Thyroid gland (tissue), 4 donors: ENCODE data around the gene BCAS3.

Experiments used
- CTCF ChIP-seq, 6 experiments: fragments of 200-600 bp in 3 of 6; fragments of 450-650 bp in 3 of 6; sonication (generic) in 3 of 6; IDR thresholded peaks; one replicate each; pipeline ENCODE4 v1.5.1; 2016 to 2019; ENCODE audit warnings: antibody characterized with exemption in 6 of 6, mild to moderate bottlenecking in 2 of 6, inconsistent platforms in 1 of 6, moderate library complexity in 1 of 6
- POLR2A ChIP-seq, 2 donors: fragments of 450-650 bp; IDR thresholded peaks; one replicate each; pipeline ENCODE4 v1.6.1; 2017; ENCODE audit warnings: antibody characterized with exemption in 2 of 2, mild to moderate bottlenecking in 2 of 2, moderate library complexity in 1 of 2

- TF ChIP-seq CTCF (IDR thresholded peaks at IDR 0.05): no peak
- no peak for TF ChIP-seq POLR2A (IDR thresholded peaks at IDR 0.05)
Observed at GRCh38 chr17:61254904-61255303, 577.3 kb downstream of the BCAS3 start.
